Measurements from ENCODE around the gene LMTK2. TPM values are rescaled to one million over a fixed set of nuclear protein-coding genes. Genes with fewer than 3 reads are reported as not detected.

Gene LMTK2
- total and polyA plus RNA-seq, 2 experiments from 2014 or later = 2.3 to 4.6 TPM

DNA sequence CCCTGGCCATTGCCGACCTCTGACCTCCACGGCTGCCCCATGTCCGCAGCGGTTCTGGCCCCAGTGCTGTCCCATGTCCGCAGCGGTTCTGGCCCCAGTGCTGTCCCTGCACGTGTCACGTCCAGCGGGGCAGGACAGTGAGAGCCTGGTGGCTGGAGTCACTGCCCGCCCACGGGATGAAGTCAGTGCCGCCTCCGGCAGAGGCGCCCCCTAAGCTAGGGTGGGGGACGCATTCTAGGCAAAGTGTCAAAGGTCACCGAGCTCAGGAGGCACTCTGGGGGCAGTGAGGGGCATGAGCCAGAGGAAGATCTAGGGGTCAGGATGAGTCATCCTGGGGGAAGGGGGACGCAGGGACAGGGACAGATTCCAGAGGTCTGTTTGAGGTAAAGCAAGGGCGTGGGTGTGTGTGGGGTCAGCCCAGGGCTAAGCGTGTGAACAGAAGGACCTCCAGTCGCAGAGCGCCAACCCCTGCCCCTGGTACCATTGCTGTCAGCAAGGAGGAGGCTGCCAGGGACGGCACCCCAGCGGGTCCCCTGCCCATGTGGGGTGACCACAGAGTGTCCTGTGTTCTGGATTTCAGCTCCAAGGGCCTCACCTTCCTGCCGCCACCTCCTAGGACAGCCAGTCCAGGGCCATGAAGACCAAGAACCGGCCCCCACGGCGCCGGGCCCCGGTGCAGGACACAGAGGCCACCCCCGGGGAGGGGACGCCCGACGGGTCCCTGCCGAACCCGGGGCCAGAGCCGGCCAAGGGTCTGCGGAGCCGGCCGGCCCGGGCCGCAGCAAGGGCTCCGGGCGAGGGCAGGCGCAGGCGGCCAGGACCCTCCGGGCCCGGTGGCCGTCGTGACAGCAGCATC lies 105.2 kb downstream of the LMTK2 start:
- no peak overlapping the region for H2AFZ ChIP-seq
- H3K9me2 ChIP-seq (ENCODE audit: insufficient read depth) = no peaks in the 10 kb centered on the region
- DNase-seq = no peak
- no peak for TF ChIP-seq EZH2 (IDR thresholded peaks at IDR 0.05; ENCODE audit: insufficient read depth, poor library complexity, severe bottlenecking)
- TF ChIP-seq EZH2phosphoT487 (IDR thresholded peaks at IDR 0.05; ENCODE audit: insufficient read depth, low read depth) = no peak
- no peak overlapping the region for H3K9ac ChIP-seq
- H3K4me1 ChIP-seq (ENCODE audit: insufficient read depth) = no peaks in the 10 kb centered on the region
- no peak overlapping the region for H3K4me2 ChIP-seq (ENCODE audit: unreplicated experiment)
- H3F3A ChIP-seq (ENCODE audit: insufficient read depth) = no peaks in the 10 kb centered on the region
- H3K27ac ChIP-seq = no peak overlapping the region
- H4K20me1 ChIP-seq (ENCODE audit: insufficient read depth) = no peaks in the 10 kb centered on the region
- in situ Hi-C loops (cut with MboI) = no loop called here
- H3K27me3 ChIP-seq (replicated peaks; ENCODE audit: insufficient read depth) = no peaks in the 10 kb centered on the region
- WGBS, 2 experiments (ENCODE audit: low coverage in 1 of 2, low lambda C conversion rate in 2 of 2, missing lambda C conversion rate in 2 of 2) = 73 to 77% methylated on average over 32 to 44 of the region's 49 CpGs
- H3K79me2 ChIP-seq (ENCODE audit: insufficient read depth) = no peaks in the 10 kb centered on the region
- H3K36me3 ChIP-seq (ENCODE audit: low read depth) = no peaks in the 10 kb centered on the region
- no peaks in the 10 kb centered on the region for H3K9me3 ChIP-seq (ENCODE audit: low read depth)
- no peak overlapping the region for H3K4me3 ChIP-seq

DNA sequence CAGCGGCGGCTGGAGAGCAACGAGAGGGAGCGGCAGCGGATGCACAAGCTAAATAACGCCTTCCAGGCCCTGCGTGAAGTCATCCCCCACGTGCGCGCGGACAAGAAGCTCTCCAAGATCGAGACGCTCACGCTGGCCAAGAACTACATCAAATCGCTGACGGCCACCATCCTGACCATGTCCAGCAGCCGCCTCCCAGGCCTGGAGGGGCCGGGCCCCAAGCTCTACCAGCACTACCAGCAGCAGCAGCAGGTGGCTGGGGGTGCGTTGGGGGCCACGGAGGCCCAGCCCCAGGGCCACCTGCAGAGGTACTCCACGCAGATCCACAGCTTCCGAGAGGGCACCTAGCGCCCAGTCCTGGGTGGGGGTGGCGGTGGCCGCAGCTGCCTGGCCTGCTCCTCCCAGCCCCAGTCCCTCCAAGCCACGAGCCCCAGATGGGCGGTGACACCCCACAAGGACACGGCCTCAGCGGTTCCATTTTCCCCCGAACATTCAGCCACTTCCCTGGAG lies 105.9 kb downstream of the LMTK2 start:
- 83% methylated on average over 27 to 30 of the region's 30 CpGs for WGBS, 2 experiments (ENCODE audit: low coverage in 1 of 2, low lambda C conversion rate in 2 of 2, missing lambda C conversion rate in 2 of 2)
- no peaks in the 10 kb centered on the region for H3K9me2 ChIP-seq (ENCODE audit: insufficient read depth)
- H2AFZ ChIP-seq = no peak overlapping the region
- no peaks in the 10 kb centered on the region for H3F3A ChIP-seq (ENCODE audit: insufficient read depth)
- H3K27me3 ChIP-seq (replicated peaks; ENCODE audit: insufficient read depth) = no peaks in the 10 kb centered on the region
- in situ Hi-C loops (cut with MboI) = no loop called here
- no peak overlapping the region for H3K4me2 ChIP-seq (ENCODE audit: unreplicated experiment)
- no peaks in the 10 kb centered on the region for H4K20me1 ChIP-seq (ENCODE audit: insufficient read depth)
- no peaks in the 10 kb centered on the region for H3K4me1 ChIP-seq (ENCODE audit: insufficient read depth)
- no peaks in the 10 kb centered on the region for H3K36me3 ChIP-seq (ENCODE audit: low read depth)
- no peaks in the 10 kb centered on the region for H3K9me3 ChIP-seq (ENCODE audit: low read depth)
- no peak overlapping the region for H3K27ac ChIP-seq
- TF ChIP-seq EZH2phosphoT487 (IDR thresholded peaks at IDR 0.05; ENCODE audit: insufficient read depth, low read depth) (no peak), EZH2 (IDR thresholded peaks at IDR 0.05; ENCODE audit: insufficient read depth, poor library complexity, severe bottlenecking) (no peak)
- H3K9ac ChIP-seq = no peak overlapping the region
- no peaks in the 10 kb centered on the region for H3K79me2 ChIP-seq (ENCODE audit: insufficient read depth)
- DNase-seq = no peak
- no peak overlapping the region for H3K4me3 ChIP-seq

DNA sequence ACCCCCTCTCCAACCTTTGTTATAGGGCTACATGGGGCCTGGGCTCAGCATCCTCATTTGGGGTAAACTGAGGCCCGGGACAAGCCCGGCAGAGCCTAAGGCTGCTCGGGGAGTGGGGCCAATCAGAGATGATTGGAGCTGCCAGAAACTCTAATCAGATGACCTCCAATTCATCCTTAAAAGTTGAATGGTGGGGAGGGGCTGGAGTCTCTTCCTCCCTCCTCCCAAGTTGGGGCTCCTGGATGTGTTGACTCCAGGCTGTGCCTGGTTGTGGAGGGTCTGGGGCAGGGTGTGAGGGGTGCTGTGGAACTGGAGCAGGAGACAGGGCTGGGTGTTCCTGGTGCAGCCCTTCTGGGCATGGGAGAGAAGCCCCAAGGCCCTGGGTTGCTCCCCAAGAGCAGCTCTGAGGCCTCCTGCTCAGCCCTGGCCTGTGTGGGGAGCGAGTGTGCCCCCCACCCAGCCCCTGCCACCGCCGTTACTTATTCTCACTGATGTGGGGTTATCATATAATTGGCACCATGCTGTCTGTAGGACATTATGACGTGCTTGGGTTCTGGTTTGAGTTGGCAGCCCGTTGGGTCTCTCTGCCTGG lies 106.7 kb downstream of the LMTK2 start:
- H3K9me2 ChIP-seq (ENCODE audit: insufficient read depth) = no peaks in the 10 kb centered on the region
- no peaks in the 10 kb centered on the region for H3K9me3 ChIP-seq (ENCODE audit: low read depth)
- H3K9ac ChIP-seq = no peak overlapping the region
- no peaks in the 10 kb centered on the region for H4K20me1 ChIP-seq (ENCODE audit: insufficient read depth)
- DNase-seq = no peak
- no peaks in the 10 kb centered on the region for H3K4me1 ChIP-seq (ENCODE audit: insufficient read depth)
- H3K27me3 ChIP-seq (replicated peaks; ENCODE audit: insufficient read depth) = no peaks in the 10 kb centered on the region
- no peaks in the 10 kb centered on the region for H3K36me3 ChIP-seq (ENCODE audit: low read depth)
- H3F3A ChIP-seq (ENCODE audit: insufficient read depth) = 0 out of 2 replicates have a peak, but pooled peaks cover under 1% of the 10 kb centered on the region
- H3K27ac ChIP-seq = no peak overlapping the region
- no peak overlapping the region for H3K4me2 ChIP-seq (ENCODE audit: unreplicated experiment)
- H3K4me3 ChIP-seq = no peak overlapping the region
- in situ Hi-C loops (cut with MboI) = no loop called here
- 84 to 86% methylated on average over 8 of the region's 8 CpGs for WGBS, 2 experiments (ENCODE audit: low coverage in 1 of 2, low lambda C conversion rate in 2 of 2, missing lambda C conversion rate in 2 of 2)
- no peak for TF ChIP-seq EZH2 (IDR thresholded peaks at IDR 0.05; ENCODE audit: insufficient read depth, poor library complexity, severe bottlenecking)
- no peak for TF ChIP-seq EZH2phosphoT487 (IDR thresholded peaks at IDR 0.05; ENCODE audit: insufficient read depth, low read depth)
- H3K79me2 ChIP-seq (ENCODE audit: insufficient read depth) = no peaks in the 10 kb centered on the region
- H2AFZ ChIP-seq = no peak overlapping the region

DNA sequence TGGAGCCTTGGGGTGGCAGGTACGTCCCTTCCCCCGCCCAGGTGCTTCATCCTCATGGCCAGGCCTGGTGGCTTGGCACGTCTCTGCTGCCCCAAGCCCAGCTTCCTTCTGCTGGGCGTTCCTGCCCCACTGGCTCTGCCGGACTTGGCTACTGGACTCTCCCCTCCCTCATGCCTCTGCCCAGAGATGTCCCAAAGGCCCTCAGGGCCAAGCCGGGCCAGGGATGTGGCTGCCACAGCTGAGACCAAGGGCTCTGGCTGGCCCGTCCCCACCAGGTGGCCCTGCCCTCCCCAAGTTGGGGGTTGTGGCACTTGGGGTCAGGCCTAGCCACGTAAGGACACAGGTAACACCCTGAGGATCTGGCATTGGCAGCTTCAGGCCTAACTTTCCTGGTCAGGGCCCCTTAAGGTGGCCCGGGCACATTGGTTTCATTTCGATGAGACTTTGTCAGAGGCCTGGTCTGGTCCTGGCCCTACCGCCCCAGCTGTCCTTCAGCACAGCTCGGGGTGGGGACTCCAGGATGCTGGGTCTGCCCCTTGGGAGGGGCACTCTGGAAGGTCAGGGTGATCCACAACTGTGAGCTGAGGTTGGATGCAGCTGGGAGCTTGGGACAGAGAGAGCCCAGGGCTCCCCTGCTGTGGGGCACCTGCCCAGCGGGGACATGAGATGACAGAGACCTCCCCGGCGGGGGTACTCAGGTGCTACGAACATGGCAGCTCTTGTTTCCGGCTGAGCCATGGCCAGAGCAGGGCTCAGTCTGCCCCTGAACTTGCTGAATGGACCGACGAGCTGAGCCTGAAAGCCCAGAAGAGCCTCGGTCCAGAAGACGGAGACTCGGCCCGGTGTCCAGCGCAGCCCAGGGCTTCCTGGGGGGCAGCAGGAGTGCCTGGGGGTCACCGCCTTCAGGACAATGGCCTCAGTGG lies 107.5 kb downstream of the LMTK2 start:
- WGBS, 2 experiments (ENCODE audit: low coverage in 1 of 2, low lambda C conversion rate in 2 of 2, missing lambda C conversion rate in 2 of 2) = 71 to 73% methylated on average over 24 to 25 of the region's 25 CpGs
- in situ Hi-C loops (cut with MboI) = no loop called here
- TF ChIP-seq EZH2phosphoT487 (IDR thresholded peaks at IDR 0.05; ENCODE audit: insufficient read depth, low read depth) = no peak
- TF ChIP-seq EZH2 (IDR thresholded peaks at IDR 0.05; ENCODE audit: insufficient read depth, poor library complexity, severe bottlenecking) = no peak

More for the DNA sequence above, 107.5 kb downstream of the LMTK2 start:
- peaks cover 8% of the 10 kb centered on the region; the same call in 1 of the 2 replicates for H3F3A ChIP-seq (ENCODE audit: insufficient read depth)
- no peaks in the 10 kb centered on the region for H3K9me2 ChIP-seq (ENCODE audit: insufficient read depth)
- H4K20me1 ChIP-seq (ENCODE audit: insufficient read depth) = no peaks in the 10 kb centered on the region
- no peaks in the 10 kb centered on the region for H3K27me3 ChIP-seq (replicated peaks; ENCODE audit: insufficient read depth)
- no peak overlapping the region for H3K27ac ChIP-seq
- H3K4me2 ChIP-seq (ENCODE audit: unreplicated experiment) = no peak overlapping the region
- no peaks in the 10 kb centered on the region for H3K79me2 ChIP-seq (ENCODE audit: insufficient read depth)
- H3K36me3 ChIP-seq (ENCODE audit: low read depth) = no peaks in the 10 kb centered on the region
- no peaks in the 10 kb centered on the region for H3K9me3 ChIP-seq (ENCODE audit: low read depth)
- no peak overlapping the region for H3K9ac ChIP-seq
- H3K4me3 ChIP-seq = no peak overlapping the region
- no peak for DNase-seq
- no peak overlapping the region for H2AFZ ChIP-seq
- H3K4me1 ChIP-seq (ENCODE audit: insufficient read depth) = no peaks in the 10 kb centered on the region
